Vagina (tissue), 2 donors: ENCODE data around the gene CCDC198.

Source experiments
- POLR2A ChIP-seq, 2 donors: fragments of 450-650 bp; IDR thresholded peaks; one replicate each; pipeline ENCODE4 v1.6.1; 2017; ENCODE audit warnings: antibody characterized with exemption in 2 of 2, mild to moderate bottlenecking in 2 of 2, moderate library complexity in 2 of 2
- POLR2AphosphoS5 ChIP-seq, 2 donors: sonication (generic); formaldehyde crosslinking; IDR thresholded peaks; one replicate each; pipeline ENCODE4 v1.9.0; 2017; ENCODE audit warnings: antibody characterized with exemption in 2 of 2, mild to moderate bottlenecking in 2 of 2, low read depth in 1 of 2; ENCODE audit not compliant: insufficient read depth in 1 of 2
- TF ChIP-seq, protein P1 (sequence below), 3 experiments: fragments of 450-650 bp in 2 of 3; fragments of 200-600 bp in 1 of 3; sonication (generic) in 1 of 3; IDR thresholded peaks; one replicate each; pipeline ENCODE4 v1.5.1; 2017 to 2019; ENCODE audit warnings: antibody characterized with exemption in 3 of 3, mild to moderate bottlenecking in 2 of 3, moderate library complexity in 2 of 3

DNA sequence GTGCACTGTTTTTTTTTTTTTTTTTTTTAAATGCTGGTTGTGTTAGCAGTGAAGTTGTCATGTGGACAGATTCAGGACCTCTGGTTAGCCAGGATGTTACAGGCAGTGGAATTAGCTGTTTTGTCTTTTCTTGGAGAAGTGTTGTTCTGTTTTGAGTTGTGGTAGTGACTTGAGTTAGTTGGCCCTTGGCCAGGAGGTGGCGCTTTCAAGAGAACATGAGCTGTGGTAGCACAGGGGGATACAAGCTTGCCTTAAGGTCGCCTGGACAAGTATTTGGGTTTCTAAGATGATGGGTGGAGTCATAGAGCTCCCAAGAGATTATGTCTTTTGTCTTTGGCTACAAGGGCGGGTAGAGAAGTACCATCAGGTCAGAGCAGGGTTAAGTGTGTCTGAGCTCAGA is 33.3 kb upstream of the CCDC198 start:
- TF ChIP-seq, protein P1, sequence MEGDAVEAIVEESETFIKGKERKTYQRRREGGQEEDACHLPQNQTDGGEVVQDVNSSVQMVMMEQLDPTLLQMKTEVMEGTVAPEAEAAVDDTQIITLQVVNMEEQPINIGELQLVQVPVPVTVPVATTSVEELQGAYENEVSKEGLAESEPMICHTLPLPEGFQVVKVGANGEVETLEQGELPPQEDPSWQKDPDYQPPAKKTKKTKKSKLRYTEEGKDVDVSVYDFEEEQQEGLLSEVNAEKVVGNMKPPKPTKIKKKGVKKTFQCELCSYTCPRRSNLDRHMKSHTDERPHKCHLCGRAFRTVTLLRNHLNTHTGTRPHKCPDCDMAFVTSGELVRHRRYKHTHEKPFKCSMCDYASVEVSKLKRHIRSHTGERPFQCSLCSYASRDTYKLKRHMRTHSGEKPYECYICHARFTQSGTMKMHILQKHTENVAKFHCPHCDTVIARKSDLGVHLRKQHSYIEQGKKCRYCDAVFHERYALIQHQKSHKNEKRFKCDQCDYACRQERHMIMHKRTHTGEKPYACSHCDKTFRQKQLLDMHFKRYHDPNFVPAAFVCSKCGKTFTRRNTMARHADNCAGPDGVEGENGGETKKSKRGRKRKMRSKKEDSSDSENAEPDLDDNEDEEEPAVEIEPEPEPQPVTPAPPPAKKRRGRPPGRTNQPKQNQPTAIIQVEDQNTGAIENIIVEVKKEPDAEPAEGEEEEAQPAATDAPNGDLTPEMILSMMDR (IDR thresholded peaks at IDR 0.05), result no peak
- TF ChIP-seq POLR2A (IDR thresholded peaks at IDR 0.05), result no peak
- TF ChIP-seq POLR2AphosphoS5 (IDR thresholded peaks at IDR 0.05; ENCODE audit: insufficient read depth in 1 of 2, low read depth in 1 of 2), result no peak
